ENCODE measurements around the gene TFR2. TPM values are rescaled to one million over a fixed set of nuclear protein-coding genes. Genes with fewer than 3 reads are reported as not detected.

The TFR2 gene
- total RNA-seq, 1 experiment from 2014 or later: 5.7 TPM

DNA sequence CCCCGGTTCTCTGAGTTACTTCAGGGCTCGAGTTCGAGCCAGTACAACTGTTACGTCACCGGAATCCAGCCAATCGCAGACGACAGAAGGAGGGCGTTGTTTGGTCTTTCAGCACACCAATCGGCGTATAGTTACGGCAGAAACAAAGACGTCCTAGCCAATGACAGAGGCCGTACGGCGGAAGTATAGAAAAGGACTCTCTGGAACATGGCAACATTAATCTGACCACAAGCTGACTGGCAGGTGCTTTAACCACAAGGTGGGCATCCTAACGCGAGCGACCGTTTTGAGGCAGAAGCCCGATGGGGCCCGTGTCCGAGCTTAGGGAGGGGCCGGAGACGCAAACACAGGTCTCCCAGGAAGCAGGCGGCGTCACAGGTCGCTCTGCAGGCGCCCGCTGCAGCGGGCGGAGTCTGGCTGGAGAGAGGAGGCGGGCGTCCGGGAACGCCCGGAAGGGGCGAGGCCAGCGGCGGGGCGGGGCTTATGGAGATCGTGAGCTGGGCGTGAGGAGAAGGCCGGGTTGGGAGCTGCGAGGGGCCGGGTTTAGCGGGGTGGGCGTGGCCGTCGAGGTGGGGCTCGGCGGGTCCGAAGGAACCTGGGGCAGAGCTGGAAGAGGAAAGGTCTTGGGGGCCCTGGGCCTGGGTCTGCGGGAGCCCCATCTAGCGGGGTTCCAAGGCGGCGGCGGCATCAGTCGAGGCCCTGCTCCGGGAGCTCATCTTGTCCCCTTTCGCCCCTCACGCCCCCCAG, 29.2 kb downstream of the TFR2 start, which contains the start of gene MOSPD3 (continued):
- TF ChIP-seq GRHL2 (CRISPR knock-in tag; IDR thresholded peaks at IDR 0.05; ENCODE audit: insufficient replicate concordance, severe bottlenecking): no peak
- TF ChIP-seq, protein P1, sequence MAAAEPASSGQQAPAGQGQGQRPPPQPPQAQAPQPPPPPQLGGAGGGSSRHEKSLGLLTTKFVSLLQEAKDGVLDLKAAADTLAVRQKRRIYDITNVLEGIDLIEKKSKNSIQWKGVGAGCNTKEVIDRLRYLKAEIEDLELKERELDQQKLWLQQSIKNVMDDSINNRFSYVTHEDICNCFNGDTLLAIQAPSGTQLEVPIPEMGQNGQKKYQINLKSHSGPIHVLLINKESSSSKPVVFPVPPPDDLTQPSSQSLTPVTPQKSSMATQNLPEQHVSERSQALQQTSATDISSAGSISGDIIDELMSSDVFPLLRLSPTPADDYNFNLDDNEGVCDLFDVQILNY (CRISPR knock-in tag; IDR thresholded peaks at IDR 0.05): 0 out of 2 replicates have a peak, but pooled peaks have one; percentile 31

DNA sequence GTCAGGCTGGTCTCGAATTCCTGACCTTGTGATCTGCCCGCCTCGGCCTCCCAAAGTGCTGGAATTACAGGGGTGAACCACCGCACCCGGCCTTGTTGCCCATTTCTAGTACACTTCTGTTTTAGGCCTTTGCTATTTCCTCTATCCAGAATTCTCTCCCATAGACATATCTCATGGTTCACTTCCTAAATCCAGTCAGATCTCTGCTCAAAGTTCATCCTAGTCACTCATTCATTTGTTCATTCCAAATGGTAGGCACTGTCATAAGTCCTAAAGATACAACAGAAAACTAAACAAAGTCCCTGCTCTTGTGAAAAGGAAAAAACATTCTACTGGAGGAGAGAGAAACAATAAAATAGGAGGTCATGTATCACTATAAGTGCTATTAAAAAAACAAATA, 31.4 kb downstream of the TFR2 start:
- peaks cover 13% of the 10 kb centered on the region for H3K27me3 Mint-ChIP-seq (ENCODE audit: low read depth)
- peaks cover 12% of the 10 kb centered on the region for H3K36me3 Mint-ChIP-seq
- peaks cover 17% of the 10 kb centered on the region for H3K4me1 Mint-ChIP-seq
- DNase-seq (ENCODE audit: low spot score) (no peak), ATAC-seq (no peak)
- no peaks in the 10 kb centered on the region for H3K9me3 Mint-ChIP-seq
- peak overlapping the region; percentile 7; the same call in 1 of the 2 replicates for H3K27ac Mint-ChIP-seq
- TF ChIP-seq ESRRA (CRISPR knock-in tag; IDR thresholded peaks at IDR 0.05; ENCODE audit: borderline replicate concordance) (no peak), ELF4 (CRISPR knock-in tag; IDR thresholded peaks at IDR 0.05; ENCODE audit: low read depth) (no peak), GTF2I (CRISPR knock-in tag; conservative IDR thresholded peaks at IDR 0.05) (no peak), NR1H2 (CRISPR knock-in tag; IDR thresholded peaks at IDR 0.05) (no peak), ZNF121 (CRISPR knock-in tag; IDR thresholded peaks at IDR 0.05) (no peak), ZNF219 (CRISPR knock-in tag; IDR thresholded peaks at IDR 0.05; ENCODE audit: borderline replicate concordance) (no peak)
- TF ChIP-seq, protein P2, sequence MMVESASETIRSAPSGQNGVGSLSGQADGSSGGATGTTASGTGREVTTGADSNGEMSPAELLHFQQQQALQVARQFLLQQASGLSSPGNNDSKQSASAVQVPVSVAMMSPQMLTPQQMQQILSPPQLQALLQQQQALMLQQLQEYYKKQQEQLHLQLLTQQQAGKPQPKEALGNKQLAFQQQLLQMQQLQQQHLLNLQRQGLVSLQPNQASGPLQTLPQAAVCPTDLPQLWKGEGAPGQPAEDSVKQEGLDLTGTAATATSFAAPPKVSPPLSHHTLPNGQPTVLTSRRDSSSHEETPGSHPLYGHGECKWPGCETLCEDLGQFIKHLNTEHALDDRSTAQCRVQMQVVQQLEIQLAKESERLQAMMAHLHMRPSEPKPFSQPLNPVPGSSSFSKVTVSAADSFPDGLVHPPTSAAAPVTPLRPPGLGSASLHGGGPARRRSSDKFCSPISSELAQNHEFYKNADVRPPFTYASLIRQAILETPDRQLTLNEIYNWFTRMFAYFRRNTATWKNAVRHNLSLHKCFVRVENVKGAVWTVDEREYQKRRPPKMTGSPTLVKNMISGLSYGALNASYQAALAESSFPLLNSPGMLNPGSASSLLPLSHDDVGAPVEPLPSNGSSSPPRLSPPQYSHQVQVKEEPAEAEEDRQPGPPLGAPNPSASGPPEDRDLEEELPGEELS (CRISPR knock-in tag; IDR thresholded peaks at IDR 0.05): no peak
- POLR2A ChIA-PET: no interaction called here
- CTCF ChIA-PET: interaction anchor here (0.7 to 3.8 kb wide), 3 partner anchors 22 to 81 kb away, joined by 4 to 35 read pairs (median 4); no protein-coding TSS in a partner anchor
- no peak overlapping the region for H3K4me3 Mint-ChIP-seq

DNA sequence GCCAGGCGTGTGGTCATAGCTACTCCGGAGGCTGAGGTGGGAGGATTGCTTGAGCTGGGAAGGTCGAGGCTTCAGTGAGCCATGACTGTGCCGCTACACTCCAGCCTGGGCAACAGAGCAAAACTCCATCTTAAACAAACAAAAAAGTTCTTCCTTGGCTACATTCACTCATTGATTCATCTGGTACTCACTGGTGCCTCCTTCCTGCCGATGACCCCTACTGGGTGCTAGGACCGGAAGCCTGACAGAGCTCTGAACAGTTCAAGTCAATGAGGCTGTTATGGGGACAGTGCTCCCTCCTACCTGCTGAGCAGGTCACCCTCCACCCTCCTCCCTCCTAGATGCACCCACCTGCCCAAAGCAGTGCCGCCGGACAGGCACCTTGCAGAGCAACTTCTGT, 34.2 kb downstream of the TFR2 start:
- no peaks in the 10 kb centered on the region for H3K9me3 Mint-ChIP-seq
- ATAC-seq (no peak), DNase-seq (ENCODE audit: low spot score) (no peak)
- TF ChIP-seq, protein P3, sequence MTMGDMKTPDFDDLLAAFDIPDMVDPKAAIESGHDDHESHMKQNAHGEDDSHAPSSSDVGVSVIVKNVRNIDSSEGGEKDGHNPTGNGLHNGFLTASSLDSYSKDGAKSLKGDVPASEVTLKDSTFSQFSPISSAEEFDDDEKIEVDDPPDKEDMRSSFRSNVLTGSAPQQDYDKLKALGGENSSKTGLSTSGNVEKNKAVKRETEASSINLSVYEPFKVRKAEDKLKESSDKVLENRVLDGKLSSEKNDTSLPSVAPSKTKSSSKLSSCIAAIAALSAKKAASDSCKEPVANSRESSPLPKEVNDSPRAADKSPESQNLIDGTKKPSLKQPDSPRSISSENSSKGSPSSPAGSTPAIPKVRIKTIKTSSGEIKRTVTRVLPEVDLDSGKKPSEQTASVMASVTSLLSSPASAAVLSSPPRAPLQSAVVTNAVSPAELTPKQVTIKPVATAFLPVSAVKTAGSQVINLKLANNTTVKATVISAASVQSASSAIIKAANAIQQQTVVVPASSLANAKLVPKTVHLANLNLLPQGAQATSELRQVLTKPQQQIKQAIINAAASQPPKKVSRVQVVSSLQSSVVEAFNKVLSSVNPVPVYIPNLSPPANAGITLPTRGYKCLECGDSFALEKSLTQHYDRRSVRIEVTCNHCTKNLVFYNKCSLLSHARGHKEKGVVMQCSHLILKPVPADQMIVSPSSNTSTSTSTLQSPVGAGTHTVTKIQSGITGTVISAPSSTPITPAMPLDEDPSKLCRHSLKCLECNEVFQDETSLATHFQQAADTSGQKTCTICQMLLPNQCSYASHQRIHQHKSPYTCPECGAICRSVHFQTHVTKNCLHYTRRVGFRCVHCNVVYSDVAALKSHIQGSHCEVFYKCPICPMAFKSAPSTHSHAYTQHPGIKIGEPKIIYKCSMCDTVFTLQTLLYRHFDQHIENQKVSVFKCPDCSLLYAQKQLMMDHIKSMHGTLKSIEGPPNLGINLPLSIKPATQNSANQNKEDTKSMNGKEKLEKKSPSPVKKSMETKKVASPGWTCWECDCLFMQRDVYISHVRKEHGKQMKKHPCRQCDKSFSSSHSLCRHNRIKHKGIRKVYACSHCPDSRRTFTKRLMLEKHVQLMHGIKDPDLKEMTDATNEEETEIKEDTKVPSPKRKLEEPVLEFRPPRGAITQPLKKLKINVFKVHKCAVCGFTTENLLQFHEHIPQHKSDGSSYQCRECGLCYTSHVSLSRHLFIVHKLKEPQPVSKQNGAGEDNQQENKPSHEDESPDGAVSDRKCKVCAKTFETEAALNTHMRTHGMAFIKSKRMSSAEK (CRISPR knock-in tag; IDR thresholded peaks at IDR 0.05; ENCODE audit: borderline replicate concordance): no peak
- TF ChIP-seq, protein P4, sequence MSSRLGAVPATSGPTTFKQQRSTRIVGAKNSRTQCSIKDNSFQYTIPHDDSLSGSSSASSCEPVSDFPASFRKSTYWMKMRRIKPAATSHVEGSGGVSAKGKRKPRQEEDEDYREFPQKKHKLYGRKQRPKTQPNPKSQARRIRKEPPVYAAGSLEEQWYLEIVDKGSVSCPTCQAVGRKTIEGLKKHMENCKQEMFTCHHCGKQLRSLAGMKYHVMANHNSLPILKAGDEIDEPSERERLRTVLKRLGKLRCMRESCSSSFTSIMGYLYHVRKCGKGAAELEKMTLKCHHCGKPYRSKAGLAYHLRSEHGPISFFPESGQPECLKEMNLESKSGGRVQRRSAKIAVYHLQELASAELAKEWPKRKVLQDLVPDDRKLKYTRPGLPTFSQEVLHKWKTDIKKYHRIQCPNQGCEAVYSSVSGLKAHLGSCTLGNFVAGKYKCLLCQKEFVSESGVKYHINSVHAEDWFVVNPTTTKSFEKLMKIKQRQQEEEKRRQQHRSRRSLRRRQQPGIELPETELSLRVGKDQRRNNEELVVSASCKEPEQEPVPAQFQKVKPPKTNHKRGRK (CRISPR knock-in tag; IDR thresholded peaks at IDR 0.05; ENCODE audit: borderline replicate concordance): no peak
- no peak for TF ChIP-seq SMAD3 (CRISPR knock-in tag; IDR thresholded peaks at IDR 0.05; ENCODE audit: borderline replicate concordance)
- H3K27me3 Mint-ChIP-seq (ENCODE audit: low read depth): peaks cover 13% of the 10 kb centered on the region
- peaks cover 8% of the 10 kb centered on the region for H3K36me3 Mint-ChIP-seq
- H3K4me1 Mint-ChIP-seq: peaks cover 29% of the 10 kb centered on the region
- no peak overlapping the region for H3K27ac Mint-ChIP-seq
- POLR2A ChIA-PET: interaction anchor here (0.7 to 1.5 kb wide), 3 partner anchors 21 to 65 kb away, joined by 3 read pairs; partner anchors contain the start of genes FBXO24 and LRCH4
- peak overlapping the region; percentile 11; the same call in 1 of the 2 replicates for H3K4me3 Mint-ChIP-seq
- CTCF ChIA-PET: interaction anchor here (1.8 kb wide), 1 partner anchor 118 kb away, joined by 5 read pairs; no protein-coding TSS in a partner anchor
